CD4-positive, alpha-beta T cell treated with Interferon gamma for 1 hour (primary cell): ENCODE data around the gene SYT7.
"Not testable (repeated sequence)": the region's sequence is repeated elsewhere in the genome, so short reads cannot be mapped to it uniquely, and the experiment has no call there.

Experiments used
- DNase-seq: peaks from one replicate; pipeline ENCODE4 v3.0.0-alpha.2; 2020

Gene SYT7, protein sequence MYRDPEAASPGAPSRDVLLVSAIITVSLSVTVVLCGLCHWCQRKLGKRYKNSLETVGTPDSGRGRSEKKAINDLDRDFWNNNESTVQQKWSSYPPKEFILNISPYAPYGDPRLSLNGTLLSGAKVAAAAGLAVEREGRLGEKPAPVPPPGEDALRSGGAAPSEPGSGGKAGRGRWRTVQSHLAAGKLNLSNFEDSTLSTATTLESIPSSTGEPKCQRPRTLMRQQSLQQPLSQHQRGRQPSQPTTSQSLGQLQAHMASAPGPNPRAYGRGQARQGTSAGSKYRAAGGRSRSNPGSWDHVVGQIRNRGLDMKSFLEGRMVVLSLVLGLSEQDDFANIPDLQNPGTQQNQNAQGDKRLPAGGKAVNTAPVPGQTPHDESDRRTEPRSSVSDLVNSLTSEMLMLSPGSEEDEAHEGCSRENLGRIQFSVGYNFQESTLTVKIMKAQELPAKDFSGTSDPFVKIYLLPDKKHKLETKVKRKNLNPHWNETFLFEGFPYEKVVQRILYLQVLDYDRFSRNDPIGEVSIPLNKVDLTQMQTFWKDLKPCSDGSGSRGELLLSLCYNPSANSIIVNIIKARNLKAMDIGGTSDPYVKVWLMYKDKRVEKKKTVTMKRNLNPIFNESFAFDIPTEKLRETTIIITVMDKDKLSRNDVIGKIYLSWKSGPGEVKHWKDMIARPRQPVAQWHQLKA

DNA sequence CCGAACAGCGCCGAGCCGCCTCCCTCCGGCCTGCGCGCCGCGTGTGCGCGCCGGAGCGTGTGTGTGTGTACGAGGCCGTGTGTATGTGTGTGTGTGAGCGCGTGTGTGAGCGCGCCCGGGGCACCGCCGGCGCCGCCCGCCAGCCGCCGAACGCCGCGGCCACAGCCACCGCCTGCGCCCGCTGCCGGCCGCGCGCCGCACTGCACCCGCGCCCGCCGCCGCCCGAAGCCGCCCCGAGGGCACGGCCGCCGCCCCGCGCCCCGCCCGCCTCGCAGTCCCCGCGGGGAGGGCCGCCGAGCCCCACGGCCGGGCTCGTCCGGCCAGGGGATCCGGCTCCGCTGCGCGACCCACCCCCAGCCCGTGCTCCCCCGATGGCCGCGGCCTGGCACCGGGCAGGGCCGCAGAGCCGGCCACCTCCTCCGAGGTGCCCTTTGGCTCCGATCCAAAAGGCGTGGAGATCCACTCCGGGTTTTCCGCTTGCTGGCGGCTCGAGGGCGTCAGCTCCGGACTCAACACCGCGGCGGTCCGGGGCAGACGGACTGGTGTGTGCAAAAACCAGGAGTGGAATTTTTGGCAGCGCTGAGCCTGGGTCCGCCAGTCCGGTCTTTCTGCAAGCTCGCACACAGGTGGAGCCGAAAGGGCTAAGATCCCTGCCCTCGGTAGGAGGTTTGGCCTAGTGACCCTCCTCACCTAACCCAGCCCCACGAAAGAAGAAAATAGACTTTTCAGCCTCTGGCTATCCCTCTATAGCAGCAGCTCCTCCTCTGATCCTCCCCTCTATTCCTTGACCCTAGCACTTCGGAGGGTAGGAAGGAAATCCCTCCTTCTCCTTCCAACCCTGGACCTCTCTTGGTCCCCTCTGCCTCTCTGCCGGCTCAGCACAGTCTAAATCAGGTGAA, at the start of gene SYT7:
Gene SYT7 (minus strand): TSS at position 47 of the 899 bp plus-strand sequence. CDS start 256 bp downstream, outside the sequence.
- peak; percentile 91 for DNase-seq

DNA sequence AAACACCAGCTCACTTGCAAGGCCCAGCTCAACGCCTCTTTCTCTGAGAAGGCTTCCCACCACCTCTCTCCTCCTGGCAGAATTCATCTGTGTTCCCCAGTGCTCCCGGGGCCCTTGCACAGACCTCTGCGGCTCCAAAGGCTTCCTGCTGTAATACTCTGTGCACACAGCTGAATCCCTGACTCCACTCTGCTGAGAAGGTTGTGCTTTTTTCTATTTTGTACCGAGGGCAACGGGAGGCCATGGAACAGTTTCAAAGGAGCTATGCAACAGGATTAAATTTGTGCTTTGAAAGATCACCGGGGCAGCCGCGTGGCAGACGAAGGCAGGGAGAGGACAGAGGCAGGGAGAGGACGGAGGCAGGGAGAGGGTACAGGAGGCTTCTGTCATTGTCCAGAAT, 49.2 kb upstream of the SYT7 start:
- no peak for DNase-seq

DNA sequence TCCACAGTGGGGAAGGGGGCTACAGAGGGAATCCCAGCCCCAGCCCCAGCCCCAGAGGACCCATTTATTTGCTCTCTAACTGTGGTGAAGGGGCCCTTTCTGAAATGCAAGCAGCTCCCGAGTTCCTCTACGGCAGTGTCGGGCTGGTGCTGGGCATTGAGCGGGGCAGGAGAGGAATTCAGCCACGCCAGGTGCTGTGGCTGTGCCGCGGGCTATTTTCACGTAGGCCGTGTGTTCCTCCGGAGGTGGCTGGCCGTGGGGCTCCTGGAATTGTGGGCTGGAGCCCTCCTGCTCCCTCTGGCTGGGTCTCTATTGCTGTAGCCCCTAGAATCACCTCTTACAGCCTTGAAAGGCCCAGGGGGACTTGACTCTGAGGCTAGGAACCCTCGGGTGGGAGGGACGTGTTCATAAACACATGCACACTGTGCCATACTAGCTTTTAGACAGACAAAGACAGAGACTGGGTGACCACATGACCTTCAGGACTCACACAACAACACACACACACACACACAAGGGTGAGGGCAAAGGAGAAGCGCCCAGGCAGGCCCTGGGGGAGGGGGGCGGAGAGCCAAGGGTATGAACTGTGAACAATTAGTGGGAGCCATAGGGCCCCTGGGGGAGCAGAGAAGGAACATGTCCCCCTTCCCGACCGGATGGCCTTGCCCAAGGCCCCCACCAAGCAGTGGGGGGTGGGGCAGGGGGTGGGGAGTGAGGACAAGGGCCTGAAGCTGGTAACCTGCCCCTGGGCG, 48.4 kb upstream of the SYT7 start:
- no peak for DNase-seq

DNA sequence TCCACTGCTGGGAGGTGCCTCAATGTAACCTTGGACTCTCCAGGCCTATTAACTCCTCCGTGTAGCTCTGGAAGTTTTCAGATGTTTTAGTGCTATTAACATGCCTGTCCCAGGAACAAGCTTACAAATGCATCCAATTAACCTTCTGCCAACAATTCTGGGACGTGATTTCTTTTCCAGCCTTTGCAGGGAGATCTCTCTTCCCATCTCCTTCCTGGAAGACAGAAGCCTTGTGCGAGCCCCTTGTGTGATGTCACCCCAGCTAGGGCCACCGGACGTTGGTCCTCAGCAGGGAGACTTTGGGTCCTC, 47.7 kb upstream of the SYT7 start:
- no peak for DNase-seq

DNA sequence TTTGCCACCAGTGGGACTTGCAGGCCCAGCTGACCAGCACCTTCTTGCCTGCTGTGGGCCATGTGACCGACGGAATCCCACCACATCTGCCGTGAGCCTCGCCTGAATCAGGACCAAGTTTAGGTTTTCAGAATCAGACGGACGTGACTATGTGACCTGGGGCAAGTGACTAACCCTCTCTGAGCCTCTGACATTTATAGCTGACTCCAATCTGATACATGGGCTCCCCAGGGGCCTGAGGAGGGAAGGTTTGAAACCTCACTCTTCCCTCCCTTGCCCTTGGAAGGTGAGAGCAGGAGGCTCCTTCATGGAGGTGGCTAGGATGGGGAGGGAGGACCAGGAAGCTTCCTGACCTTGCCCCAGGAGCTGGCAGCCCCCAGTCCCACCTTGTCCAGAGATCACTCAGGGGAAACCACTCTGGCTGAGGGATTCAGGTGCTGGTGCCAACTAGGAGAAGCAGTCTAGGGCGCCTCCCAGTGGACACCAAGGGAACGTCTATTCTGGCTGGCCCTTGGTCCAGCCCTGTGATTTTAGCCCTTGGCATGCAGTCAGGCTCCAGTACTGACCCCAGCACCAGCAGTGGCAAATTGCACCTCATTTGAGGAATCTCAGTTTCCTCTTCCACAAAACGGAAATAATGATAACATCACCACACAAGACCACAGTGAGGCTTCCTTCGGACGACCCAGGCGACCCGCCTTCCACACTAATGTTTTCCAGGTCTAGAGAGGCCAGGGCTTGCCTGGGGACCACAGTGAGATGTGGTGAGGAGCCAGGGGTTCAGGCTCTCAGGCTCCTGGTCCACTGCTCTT, 47.2 kb upstream of the SYT7 start:
- no peak for DNase-seq

DNA sequence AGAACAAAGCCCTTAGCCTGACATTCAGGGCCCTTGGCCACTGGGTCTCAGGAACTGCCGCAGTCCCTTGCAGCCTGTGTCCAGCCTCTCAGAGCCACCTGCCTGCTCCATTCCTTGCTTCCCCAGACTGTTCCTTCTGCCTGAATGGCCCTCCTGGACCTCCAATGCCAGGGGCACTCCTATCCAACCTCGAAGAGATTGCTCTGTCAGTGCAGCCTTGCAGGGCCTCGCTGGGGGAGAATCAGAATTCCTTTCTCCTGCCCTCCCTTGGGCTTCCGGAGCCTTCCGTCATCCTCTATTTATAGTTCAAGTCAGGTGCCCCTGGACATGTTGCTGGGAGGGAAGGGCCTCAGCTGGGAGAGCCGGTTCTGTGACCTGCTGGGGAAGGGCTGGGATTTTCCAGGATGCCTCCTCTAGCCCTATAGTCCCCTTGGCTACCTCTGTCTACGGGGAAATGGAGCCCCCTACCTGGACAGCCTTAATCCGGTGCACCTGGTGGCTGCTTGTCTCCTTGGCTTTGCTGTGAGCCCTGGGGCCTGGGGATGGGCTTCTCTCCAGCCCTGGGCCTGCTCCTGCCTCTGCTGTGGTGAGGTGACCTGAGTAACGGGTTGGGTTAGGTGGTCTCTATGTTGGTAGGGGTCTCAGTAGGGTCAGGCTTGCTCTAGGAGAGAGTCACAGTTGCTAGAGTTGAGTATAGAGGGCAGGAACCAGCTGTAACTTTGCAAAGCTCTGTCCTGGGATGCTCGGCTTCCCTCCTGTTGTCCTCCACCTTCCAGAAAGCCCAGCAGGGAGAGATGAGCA, 45.9 kb upstream of the SYT7 start:
- DNase-seq, result no peak

DNA sequence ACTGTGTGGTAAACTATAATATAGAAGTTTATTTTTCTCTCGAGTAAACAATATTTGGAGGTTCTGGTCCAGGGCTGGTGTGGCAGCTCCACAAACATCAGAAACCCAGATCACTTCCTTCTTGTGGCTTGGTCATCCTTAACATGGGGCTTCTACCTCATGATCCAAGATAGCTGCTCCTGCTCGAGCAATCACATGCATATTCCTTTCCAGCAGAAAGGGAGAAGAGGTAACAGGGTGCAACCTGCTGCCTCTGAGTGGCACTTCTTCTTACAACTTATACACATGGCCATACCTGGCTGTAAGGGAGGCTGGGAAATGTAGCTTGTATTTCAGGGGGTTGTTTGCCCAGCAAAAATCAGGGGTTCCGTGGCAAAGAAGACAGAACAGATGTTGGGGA, 44.6 kb upstream of the SYT7 start:
- no peak for DNase-seq

DNA sequence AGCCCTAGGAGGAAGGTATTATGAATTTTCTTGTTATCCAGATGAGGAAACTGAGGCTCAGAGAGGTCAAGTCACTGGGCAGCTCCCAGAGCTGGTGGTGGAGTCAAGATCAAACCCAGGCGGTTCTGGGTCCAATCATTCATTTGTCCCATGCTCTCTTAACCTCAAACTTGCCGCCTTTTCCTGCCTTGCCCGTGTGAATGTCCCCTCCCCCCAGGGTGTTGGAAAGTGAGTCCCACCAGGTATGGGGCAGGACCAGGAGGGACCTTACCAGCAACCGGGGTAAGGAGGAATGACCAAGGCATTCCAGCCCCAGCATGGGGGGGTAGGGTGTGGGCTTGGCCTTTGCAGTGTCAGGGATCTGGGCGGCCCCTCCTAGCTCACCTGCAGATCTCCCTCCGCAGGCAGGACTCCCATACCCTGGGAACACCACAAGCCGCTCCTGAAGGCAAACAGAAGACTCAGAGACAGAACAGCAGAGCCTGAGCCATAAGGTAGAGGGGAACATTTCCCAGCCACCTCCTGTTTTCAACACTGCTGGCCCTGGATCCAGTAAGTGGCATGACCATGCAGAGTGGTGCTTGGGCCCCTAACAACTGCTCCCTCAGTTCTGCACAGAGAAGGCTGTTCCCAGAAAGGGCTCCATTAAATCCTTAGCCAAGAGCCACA, 41.2 kb upstream of the SYT7 start:
- DNase-seq, result no peak

DNA sequence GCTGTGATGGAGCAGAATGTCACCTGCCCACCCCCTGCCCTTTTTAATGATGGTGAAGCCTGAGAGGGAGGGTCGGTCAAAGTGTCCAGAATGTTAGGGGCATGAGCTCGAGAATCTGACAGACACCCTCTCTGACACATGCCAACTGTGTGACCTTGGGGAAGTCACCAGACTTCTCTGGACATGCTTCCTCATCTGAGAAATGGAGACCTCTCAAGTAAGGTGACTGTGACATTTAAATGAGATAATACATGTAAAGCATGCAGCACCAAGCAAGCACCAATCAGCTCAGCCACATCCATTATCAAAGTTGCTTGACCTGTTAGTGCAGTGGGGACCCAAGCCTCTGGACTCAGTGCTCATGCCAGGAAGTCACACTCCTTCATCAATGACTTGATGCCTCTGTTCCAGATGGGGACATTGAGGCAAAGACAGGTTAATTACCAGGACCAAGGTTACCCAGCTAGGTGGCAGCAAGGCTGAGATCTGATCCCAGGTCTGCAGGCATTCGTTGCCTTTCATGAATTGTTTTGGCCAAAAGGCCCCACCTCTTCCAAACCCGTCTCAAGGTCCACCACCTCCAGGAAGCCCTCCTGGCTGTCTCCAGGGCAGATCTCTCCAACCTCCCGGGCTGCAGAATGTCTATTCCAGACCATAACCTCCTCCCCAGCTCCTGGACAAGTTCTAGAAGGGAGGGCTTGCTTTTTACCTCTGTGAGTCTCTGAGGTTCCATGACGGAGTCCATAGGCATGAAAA, 38.8 kb upstream of the SYT7 start:
- no peak for DNase-seq

DNA sequence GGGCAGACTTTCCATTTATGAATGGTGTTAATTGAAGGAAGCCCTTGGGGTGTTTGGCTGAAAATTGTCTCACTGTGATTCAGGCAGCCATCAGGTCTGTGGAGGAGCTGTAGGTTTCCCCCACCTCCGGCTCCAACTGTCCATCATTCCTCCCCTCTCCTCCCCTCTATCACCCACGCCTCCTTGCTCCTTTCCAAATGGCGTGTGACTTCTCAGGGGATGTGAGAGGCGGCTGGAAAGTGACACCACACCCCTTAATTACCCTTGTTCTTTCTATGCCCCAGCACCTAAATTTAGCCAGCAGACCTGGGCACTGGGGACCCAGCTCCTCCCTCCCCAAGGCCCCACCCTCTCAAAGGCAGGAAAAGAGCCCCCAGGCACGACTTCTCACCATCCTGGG, 38.1 kb upstream of the SYT7 start:
- no peak for DNase-seq

DNA sequence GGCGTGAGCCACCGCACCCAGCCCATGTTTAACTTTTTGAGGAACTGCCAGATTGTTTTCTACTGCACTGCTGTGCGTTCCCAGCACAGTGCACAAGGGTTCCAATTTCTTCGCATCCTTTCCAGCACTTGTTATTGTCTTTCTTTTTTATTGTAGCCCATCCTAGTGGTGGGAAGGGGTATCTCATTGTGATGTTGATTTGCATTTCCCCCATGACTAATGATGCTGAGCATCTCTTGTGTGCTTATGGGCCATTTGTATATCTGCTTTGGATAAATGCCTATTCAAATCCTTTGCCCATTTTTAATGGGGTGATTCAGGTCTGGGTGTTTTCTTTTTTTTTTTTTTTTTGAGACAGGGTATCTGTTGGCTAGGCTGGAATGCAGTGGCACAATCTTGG, 36.6 kb upstream of the SYT7 start:
- no peak for DNase-seq

DNA sequence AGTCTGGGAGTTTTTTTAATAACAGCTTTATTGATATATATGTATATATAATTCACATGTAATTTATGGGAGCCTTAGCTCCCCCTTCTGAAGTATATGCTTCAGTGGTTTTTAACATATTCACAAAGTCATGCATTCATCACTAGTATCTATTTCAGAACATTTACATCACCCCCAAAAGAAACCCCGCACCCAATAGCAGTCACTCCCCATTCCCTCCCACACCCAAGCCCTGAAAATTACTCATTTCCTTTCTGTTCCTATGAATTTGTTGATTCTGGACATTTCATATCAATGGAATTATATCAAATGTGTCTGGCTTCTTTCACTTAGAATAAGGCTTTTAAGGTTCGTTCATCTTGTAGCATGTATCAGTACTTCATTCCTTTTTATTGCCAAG, 35.6 kb upstream of the SYT7 start:
- DNase-seq, result no peak

DNA sequence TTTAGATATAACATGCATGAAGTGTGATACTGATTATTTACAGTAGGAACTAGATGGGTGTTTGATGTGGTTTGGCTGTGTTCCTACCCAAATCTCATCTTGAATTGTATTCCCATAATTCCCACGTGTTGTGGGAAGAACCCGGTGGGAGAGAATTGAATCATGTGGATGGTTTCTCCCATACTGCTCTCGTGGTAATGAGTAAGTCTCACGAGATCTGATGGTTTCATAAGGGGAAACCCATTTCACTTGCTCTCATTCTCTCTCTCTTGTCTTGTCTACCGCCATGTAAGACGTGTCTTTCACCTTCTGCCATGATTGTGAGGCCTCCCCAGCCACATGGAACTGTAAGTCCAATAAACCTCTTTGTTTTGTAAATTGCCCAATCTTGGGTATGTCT, 33.9 kb upstream of the SYT7 start:
- not testable (repeated sequence) for DNase-seq

DNA sequence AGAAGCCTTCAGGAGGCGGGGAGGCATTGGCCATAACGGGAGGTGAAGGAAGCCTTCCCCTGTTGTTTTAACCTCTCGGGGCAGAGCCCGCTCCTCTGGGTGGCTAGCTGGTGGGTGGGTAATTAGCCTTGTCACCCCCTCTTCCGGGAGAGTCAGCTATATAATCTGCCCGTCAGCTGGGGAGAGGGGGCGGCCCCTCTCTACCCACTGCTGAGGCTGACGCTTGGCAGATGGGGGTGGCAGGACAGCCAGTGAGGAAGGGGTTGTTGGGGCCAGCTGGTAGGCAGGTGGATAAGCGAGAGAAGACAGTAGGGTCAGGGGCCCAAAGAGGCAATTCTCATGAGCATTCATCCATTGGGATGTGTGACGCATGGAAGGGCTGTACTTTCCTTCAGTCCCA, 33.0 kb upstream of the SYT7 start:
- DNase-seq, result no peak

DNA sequence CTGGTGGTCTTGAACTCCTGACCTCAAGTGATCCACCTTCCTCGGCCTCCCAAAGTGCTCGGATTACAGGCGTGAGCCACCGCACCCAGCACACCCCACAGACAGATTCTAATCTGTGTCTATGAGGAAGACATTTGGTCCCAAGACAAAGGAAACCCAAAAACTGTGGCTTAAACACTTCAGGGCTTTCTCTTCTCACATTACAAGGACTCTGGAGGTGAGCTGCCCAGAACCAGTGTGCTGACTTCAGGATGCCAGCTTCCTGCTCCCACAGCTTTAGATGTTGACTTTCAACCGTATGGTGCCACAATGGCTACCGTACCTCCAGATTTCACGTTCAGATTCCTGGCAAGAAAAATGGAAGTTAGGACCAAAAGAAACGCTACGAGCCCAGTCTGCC, 32.2 kb upstream of the SYT7 start:
- no peak for DNase-seq

DNA sequence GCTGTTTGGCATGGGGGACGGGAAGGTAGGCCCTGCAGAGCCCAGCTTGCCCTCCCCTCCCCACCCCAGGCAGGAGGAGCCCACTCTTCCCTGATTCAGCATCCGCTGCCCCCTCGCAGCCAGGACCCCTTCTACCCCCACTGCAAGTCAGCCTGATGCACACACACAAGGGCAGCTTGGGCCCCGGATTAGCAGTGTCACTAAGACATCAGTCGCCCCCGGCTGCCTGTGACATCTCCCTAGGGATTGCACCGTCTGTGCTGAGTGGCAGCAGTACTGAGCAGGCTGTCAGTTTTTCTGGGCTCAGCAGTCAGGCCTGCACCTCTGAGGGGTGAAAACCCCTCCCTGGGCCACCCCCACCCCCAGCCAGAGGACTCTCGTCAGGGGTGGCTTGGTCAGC, 30.4 kb upstream of the SYT7 start:
- DNase-seq, result no peak

DNA sequence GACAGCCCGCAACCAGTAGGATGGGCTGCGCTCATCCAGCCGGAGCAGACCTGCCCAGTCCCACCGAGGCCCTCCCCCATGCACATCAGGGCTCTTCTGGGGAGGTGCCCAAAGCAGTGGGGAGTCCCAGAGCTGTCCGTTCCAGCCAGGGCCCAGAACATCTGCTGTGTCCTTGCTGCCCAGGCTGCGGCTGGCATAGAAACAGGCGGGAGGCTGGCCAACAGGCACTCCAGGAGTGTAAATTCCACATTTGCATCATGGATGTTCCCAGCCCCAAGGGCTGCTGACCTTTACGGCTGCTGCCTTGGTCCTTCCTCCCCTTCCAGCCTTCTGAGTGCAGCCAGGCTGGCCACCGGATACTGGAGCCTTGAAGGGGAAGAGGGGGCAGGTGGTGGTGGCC, 30.0 kb upstream of the SYT7 start:
- no peak for DNase-seq

DNA sequence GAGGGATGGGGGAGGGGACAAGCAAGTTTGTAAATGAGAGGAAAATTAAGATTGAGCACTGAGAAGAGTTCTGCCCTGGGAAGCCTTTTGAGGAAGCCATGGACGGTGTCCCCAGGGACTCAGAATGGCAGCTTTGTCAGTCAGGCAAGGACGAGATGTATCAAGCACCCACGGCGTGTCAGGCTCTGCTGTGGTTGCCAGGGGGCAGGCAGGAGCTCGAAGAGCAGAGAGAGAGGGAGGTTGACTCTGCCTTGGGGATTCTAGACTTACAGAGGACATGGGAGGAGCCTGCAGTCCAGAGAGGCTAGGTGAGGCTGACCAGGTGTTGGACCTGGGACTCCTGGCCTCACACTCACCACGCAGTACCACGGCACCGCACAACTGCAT, 29.1 kb upstream of the SYT7 start:
- no peak for DNase-seq

DNA sequence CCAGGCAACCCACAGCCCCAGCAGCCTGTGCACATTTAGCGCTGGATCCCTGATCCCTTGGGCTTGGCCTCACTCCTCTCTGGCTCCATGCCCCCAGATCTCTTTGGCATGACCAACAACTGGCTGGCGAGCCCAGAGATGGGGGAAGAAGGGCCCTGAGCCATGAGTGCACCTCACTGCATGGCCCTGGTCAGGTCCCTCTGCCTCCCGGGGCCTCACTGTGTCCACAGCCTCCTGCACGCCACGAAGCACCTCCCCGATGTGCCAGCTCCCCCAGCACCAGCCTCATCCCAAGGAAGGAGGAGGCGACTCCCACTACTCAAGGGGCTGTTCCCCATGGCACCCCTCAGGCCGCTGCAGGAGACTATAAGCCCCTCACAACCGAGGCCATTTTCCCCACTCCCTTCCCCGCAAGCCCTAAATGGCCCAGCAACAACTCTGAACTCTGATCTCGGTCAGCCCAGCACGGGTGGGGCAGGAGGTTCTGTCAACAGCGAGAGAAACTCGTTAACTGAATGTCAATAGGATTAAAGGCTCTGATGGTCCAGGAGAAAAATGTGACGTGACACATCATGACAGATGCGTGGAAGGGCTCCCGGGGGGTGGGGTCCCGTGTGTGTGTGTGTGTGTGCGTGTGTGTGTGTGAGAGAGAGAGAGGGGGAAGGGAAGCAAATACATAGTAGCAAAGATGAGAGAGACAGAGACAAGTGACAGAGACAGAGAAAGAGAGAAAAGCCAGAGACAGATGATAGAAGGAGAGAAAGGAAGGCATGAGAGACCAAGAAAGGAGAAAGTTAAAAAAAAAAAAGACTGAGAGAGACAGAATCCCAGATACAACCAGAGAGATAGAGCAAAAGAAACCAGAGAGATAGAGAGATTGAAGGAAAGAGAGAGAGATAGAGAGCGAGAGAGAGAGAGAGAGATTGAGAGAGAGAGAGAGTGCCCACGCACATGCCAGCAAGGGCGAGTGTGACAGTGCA, 28.4 kb upstream of the SYT7 start:
- DNase-seq, result no peak
